CD4-positive, alpha-beta T cell (primary cell): Measurements from ENCODE around the gene PEAR1. TPM values are rescaled to one million over a fixed set of nuclear protein-coding genes. Genes with fewer than 3 reads are reported as not detected.

Experiments used
- ATAC-seq: fragments of 200-7000 bp; cut with Tn5 transposase; one replicate; pipeline ENCODE4 v1.10.0; 2022; ENCODE audit warnings: mild to moderate bottlenecking; ENCODE audit not compliant: poor library complexity
- CTCF ChIA-PET: fragments of 350-600 bp; sonication (Branson Sonifier 250); formaldehyde crosslinking; loops from one replicate; lab custom pipeline; 2021; ENCODE audit warnings: antibody characterized with exemption, inconsistent platforms; lab: Charles Lee
- POLR2A ChIA-PET: fragments of 350-600 bp; sonication (Branson Sonifier 250); formaldehyde crosslinking; loops from one replicate; lab custom pipeline; 2021; ENCODE audit warnings: antibody characterized with exemption, inconsistent platforms; lab: Charles Lee
- DNase-seq, 14 experiments: peaks; one replicate each; pipeline ENCODE4 v3.0.0-alpha.2; 2013 to 2020; ENCODE audit warnings: mixed read lengths in 2 of 14
- H3K27ac ChIP-seq, 2 donors: one replicate each; pipeline versions ENCODE4 v1.5.1 to v1.7.0; 2013; ENCODE audit warnings: low read length in 2 of 2, low read depth in 1 of 2, mild to moderate bottlenecking in 1 of 2
- H3K27me3 ChIP-seq, 2 experiments: 1 replicate in 1 of 2; 2 replicates in 1 of 2; pipeline versions ENCODE4 v1.6.1 to v1.7.0; 2013; ENCODE audit warnings: low read length in 2 of 2, control low read depth in 1 of 2, mild to moderate bottlenecking in 1 of 2, moderate library complexity in 1 of 2; ENCODE audit not compliant: insufficient read depth in 2 of 2, control insufficient read depth in 1 of 2
- H3K36me3 ChIP-seq: one replicate; pipeline ENCODE4 v1.6.1; 2013; ENCODE audit warnings: low read length, control low read depth; ENCODE audit not compliant: insufficient read depth
- H3K4me1 ChIP-seq: one replicate; pipeline ENCODE4 v1.6.1; 2013; ENCODE audit warnings: low read length, control low read depth; ENCODE audit not compliant: insufficient read depth
- H3K4me3 ChIP-seq: one replicate; pipeline ENCODE4 v1.5.1; 2013; ENCODE audit warnings: mild to moderate bottlenecking, low read length, moderate library complexity
- H3K9me3 ChIP-seq, 2 experiments: 1 replicate in 1 of 2; 2 replicates in 1 of 2; pipeline versions ENCODE4 v1.6.1 to v1.7.0; 2013; ENCODE audit warnings: low read length in 2 of 2, mild to moderate bottlenecking in 2 of 2, control low read depth in 1 of 2, moderate library complexity in 1 of 2; ENCODE audit not compliant: control insufficient read depth in 1 of 2, insufficient read depth in 1 of 2
- H3K27ac Mint-ChIP-seq: one replicate; pipeline ENCODE4 v1.8.0; 2020; ENCODE audit warnings: mixed read lengths
- H3K27me3 Mint-ChIP-seq: one replicate; pipeline ENCODE4 v1.8.0; 2021; ENCODE audit warnings: mixed read lengths
- H3K36me3 Mint-ChIP-seq: one replicate; pipeline ENCODE4 v1.8.0; 2021; ENCODE audit warnings: low read depth, mixed read lengths
- H3K4me1 Mint-ChIP-seq: one replicate; pipeline ENCODE4 v1.8.0; 2021; ENCODE audit warnings: low read depth, mixed read lengths
- H3K4me3 Mint-ChIP-seq: one replicate; pipeline ENCODE4 v1.8.0; 2020; ENCODE audit warnings: mild to moderate bottlenecking, mixed read lengths
- H3K9me3 Mint-ChIP-seq: one replicate; pipeline ENCODE4 v1.8.0; 2020; ENCODE audit warnings: mixed read lengths
- intact Hi-C, 2 experiments: fragments of 100-400 bp; cut with DNase I in 1 of 2; cut with micrococcal nuclease in 1 of 2; formaldehyde crosslinking; loops; one replicate each; pipeline versions ENCODE4 v1.15.1 to v1.9.0; 2023 to 2025; cut with DNase I, micrococcal nuclease
- total RNA-seq, 174 experiments: library from RNA in 2 of 174; stranded (reverse) in 2 of 174; gene quantifications; one replicate each; pipeline ENCODE4 v1.2.3 and lab custom pipeline; 2021 to 2026
- TF ChIP-seq, protein P1 (sequence below): fragments of 200-600 bp; IDR thresholded peaks from one replicate; pipeline ENCODE4 v1.8.0; 2022; ENCODE audit warnings: antibody characterized with exemption, mild to moderate bottlenecking

PEAR1 gene
- total RNA-seq, 2 experiments from 2014 or later: 0.20 to 0.41 TPM

- H3K27ac Mint-ChIP-seq: no peak overlapping the region
- H3K4me3 Mint-ChIP-seq: no peak overlapping the region
- POLR2A ChIA-PET: no interaction called here
- Histone ChIP-seq H3K9me3 (peaks cover 0 to 13% of the 10 kb centered on the region in 2 experiments), H3K4me3 (no peak overlapping the region), H3K36me3 (no peaks in the 10 kb centered on the region), H3K4me1 (peaks cover 21% of the 10 kb centered on the region), H3K27me3 (peaks cover 15 to 32% of the 10 kb centered on the region in 2 experiments), H3K27ac (no peak overlapping the region)
- intact Hi-C loops: no loop called here
- CTCF ChIA-PET: no interaction called here
- H3K4me1 Mint-ChIP-seq: peaks cover 13% of the 10 kb centered on the region
- H3K9me3 Mint-ChIP-seq: no peaks in the 10 kb centered on the region
- no peak for DNase-seq
- no peaks in the 10 kb centered on the region for H3K36me3 Mint-ChIP-seq
- ATAC-seq: no peak
- peaks cover 60% of the 10 kb centered on the region for H3K27me3 Mint-ChIP-seq
- TF ChIP-seq, protein P1, sequence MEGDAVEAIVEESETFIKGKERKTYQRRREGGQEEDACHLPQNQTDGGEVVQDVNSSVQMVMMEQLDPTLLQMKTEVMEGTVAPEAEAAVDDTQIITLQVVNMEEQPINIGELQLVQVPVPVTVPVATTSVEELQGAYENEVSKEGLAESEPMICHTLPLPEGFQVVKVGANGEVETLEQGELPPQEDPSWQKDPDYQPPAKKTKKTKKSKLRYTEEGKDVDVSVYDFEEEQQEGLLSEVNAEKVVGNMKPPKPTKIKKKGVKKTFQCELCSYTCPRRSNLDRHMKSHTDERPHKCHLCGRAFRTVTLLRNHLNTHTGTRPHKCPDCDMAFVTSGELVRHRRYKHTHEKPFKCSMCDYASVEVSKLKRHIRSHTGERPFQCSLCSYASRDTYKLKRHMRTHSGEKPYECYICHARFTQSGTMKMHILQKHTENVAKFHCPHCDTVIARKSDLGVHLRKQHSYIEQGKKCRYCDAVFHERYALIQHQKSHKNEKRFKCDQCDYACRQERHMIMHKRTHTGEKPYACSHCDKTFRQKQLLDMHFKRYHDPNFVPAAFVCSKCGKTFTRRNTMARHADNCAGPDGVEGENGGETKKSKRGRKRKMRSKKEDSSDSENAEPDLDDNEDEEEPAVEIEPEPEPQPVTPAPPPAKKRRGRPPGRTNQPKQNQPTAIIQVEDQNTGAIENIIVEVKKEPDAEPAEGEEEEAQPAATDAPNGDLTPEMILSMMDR: no peak
Observed at GRCh38 chr1:156897078-156897825, 3.7 kb downstream of the PEAR1 start.

- H3K27me3 Mint-ChIP-seq: peaks cover 53% of the 10 kb centered on the region
- no peaks in the 10 kb centered on the region for H3K36me3 Mint-ChIP-seq
- no peaks in the 10 kb centered on the region for H3K9me3 Mint-ChIP-seq
- POLR2A ChIA-PET: no interaction called here
- H3K4me3 ChIP-seq: no peak overlapping the region
- H3K36me3 ChIP-seq: no peaks in the 10 kb centered on the region
- H3K27ac Mint-ChIP-seq: no peak overlapping the region
- peaks cover 11 to 25% of the 10 kb centered on the region in 2 experiments for H3K27me3 ChIP-seq
- peaks cover 12% of the 10 kb centered on the region for H3K4me1 ChIP-seq
- peaks cover 8% of the 10 kb centered on the region for H3K4me1 Mint-ChIP-seq
- TF ChIP-seq, protein P1: no peak
- no peak for DNase-seq
- H3K4me3 Mint-ChIP-seq: no peak overlapping the region
- ATAC-seq: no peak
- CTCF ChIA-PET: interaction anchor here (2.1 kb wide), 1 partner anchor 12 kb away, joined by 6 read pairs; no protein-coding TSS in a partner anchor
- peaks cover 0 to 7% of the 10 kb centered on the region in 2 experiments for H3K9me3 ChIP-seq
- intact Hi-C loops: no loop called here
- H3K27ac ChIP-seq: no peak overlapping the region
Observed at GRCh38 chr1:156898161-156898566, 4.6 kb downstream of the PEAR1 start.

DNA sequence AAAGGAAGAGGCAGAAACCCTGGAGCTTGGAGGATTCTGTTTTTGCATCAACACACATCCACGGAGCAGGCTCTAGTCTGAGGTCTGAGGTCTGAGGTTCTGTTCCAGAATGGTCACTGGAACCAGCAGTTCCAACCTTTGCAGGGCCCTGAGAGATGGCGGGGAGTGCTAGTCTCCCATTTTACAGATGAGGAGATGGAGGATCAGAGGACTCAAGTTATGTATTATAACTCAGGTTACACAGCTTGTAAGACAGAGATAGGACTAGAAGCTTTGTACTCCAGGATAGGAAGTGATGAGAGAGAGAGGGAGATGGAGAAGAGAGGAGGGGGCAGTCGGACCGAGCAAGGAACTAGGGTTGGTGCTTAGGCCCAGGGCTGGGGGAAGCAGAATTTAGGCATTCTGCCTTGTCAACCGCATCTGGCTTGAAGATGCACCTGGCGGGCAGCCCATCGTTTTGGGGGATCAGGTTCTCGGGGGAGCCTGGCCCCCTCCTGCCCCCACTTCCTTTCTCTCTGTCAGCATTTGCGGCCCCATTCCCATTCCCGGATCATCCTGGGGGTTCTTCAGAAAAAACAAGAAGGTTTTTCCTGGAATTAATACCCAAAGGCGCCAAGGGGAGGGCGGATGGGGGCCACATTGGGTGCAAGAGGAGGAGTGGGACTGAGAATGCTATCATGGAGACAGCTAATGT is 5.6 kb downstream of the PEAR1 start:
- no peaks in the 10 kb centered on the region for H3K36me3 Mint-ChIP-seq
- Histone ChIP-seq H3K4me1 (peaks cover 3% of the 10 kb centered on the region), H3K27ac (no peak overlapping the region), H3K27me3 (peaks cover 3 to 17% of the 10 kb centered on the region in 2 experiments), H3K4me3 (no peak overlapping the region), H3K9me3 (no peaks in the 10 kb centered on the region), H3K36me3 (no peaks in the 10 kb centered on the region)
- intact Hi-C loops: no loop called here
- ATAC-seq (no peak), DNase-seq (no peak)
- ChIA-PET CTCF (interaction anchor here (2.1 kb wide), 1 partner anchor 11 kb away, joined by 6 read pairs; no protein-coding TSS in a partner anchor), POLR2A (no interaction called here)
- peaks cover 6% of the 10 kb centered on the region for H3K4me1 Mint-ChIP-seq
- no peak overlapping the region for H3K27ac Mint-ChIP-seq
- H3K4me3 Mint-ChIP-seq: no peak overlapping the region
- H3K27me3 Mint-ChIP-seq: peaks cover 48% of the 10 kb centered on the region
- H3K9me3 Mint-ChIP-seq: no peaks in the 10 kb centered on the region
- TF ChIP-seq, protein P1: no peak
